GM18502 (cell line): ENCODE data around the gene ZCCHC14.
"Not testable (repeated sequence)": the region's sequence is repeated elsewhere in the genome, so short reads cannot be mapped to it uniquely, and the experiment has no call there.

ENCODE experiments used
- ATAC-seq: cut with Tn5 transposase; IDR thresholded peaks from one replicate; pipeline ENCODE4 v1.9.1; 2021; ENCODE audit warnings: mild to moderate bottlenecking; ENCODE audit not compliant: unreplicated experiment, poor library complexity

The ZCCHC14 gene

DNA sequence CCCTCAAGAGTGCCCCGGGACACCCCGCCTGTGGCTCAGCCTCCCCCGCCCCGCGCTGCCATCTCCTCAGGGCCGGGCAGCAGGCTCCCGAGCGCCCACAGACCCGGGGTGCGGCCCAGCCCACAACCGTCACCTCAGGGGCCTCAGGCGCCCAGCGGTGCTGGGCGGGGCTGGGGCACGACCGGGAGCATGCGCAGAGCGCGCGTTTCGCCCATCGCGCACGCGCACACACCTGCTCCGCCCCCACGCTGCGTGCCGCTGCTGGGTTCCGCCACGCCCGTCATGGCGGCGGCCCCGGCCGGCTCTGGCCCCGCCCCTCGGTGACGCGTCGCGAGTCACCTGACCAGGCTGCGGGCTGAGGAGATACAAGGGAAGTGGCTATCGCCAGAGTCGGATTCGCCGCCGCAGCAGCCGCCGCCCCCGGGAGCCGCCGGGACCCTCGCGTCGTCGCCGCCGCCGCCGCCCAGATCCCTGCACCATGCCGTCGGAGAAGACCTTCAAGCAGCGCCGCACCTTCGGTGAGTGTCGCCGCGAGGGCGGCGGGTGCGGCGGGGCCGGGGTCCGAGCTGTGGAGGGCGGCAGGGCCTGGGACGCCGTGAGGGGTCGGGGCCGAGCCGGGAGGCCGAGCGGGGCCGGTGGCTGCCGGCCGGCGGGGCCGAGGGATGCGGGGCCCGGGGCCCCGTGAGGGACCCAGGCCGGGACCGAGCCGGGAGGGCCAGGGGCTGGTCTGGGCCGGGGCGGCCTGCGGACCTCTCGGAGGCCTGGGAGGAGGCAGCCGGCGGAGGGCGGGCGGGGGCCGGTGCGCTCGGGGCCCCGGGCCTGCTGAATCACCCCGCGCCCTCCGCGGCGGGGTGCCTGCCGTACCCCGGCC is 100.6 kb downstream of the ZCCHC14 start, which contains the start of gene MAP1LC3B:
Gene MAP1LC3B, plus strand, starts transcription at position 387 of the 871 bp plus-strand sequence. Its CDS starts 92 bp downstream, at position 479.
- peak; percentile 68 for ATAC-seq

DNA sequence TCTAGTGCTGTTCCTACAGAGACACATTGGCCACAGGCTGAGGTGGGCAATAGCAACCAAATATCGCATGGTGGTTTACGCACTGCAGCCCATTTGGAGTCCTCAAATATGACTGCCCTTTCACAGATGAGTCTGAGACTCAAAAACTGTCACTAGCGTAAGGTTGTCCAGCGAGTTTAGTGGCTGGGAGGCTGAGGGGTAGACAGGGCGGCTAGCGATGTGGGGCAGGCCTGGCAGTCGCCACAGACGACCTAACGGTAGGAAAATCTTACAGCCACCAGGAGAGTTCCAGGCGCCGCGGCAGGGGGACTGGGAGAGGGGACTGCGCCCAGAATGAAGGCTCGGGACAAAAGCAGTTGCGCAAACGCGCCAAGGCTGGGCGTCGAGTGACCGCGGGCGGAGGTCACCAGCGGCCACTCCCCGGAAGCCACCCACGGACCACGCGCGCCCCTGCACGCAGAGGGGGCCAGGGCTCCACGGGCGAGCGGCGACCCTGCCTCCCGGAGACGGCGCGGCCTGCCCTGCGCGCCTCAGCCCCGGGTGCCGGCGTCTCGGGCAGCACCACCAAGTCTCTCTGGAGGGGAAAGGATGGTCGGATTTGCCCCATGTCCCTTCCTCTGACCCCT is 101.4 kb downstream of the ZCCHC14 start:
- peak; percentile 14 for ATAC-seq

DNA sequence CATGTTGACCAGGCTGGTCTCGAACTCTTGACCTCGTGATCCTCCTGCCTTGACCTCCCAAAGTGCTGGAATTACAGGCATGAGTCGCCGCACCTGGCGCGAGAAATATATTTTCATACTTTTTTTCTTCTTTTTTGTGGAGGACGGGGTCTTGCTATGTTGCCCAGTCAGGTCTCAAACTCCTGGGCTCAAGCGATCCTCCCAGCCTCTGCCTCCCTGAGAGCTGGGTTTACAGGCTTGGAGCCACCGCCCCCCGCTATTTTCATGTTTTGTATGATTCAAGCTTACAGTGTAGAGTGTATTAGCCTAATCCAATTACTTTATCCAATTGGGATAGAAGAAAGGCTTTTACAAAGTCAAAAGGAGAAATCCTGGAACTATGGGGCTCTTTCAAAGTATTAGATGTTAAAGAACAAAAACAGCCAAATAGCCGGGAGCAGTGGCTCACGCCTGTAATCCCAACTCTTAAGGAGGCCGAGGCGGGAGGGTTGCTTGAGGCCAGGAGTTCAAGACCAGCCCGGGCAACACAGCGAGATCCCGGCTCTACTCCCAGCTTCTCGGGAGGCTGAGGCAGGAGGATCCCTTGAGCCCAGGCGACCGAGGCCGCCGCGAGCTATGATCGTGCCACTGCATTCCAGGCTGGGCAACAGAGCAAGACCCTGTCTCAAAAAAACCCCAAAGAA is 102.0 kb downstream of the ZCCHC14 start:
- ATAC-seq = no peak

DNA sequence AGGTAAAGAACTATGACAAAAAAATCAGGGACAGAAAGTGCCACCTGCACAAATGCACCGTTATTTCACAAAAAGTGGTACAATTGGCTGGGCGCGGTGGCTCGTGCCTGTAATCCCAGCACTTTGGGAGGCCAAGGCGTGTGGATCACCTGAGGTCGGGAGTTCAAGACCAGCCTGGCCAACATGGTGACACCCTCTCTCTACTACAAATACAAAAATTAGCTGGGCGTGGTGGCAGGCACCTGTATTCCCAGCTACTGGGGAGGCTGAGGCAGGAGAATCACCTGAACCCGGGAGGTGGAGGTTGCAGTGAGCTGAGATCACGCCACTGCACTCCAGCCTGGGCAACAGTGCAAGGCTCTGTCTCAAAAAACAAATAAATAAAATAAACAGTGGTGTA is 102.9 kb downstream of the ZCCHC14 start:
- not testable (repeated sequence) for ATAC-seq

DNA sequence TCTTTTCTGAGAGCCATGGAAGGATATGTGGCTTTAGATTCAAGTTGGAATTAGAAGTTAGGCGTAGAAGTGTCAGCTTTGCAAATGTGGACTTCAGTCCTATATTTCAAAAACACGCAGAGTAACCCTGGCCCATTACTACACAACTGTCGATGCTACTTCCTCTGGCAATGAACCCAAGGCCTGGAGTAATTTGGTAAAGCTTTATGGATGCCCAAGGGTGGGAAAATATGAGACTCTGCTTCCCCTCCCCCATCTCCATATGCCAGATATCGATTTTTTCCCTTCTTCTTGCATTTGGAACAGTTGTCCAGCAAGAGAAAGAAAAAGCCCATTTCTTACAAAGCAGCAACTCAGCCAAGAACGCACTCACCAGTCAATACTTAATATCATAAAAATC is 103.6 kb downstream of the ZCCHC14 start:
- ATAC-seq = no peak

DNA sequence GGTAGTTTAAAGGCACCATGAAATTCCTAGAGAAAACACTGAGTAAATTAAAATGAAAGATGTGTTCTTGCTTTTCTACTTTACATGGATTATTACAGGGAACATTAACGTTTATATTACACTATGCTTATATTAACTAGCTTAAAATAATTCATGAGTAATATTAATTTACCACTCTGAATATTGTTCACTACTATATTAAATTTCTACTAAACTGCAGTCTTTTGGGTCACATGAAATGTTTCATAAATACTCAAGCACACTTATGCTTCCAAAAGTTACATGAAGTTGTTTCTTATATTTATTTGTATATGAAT is 104.0 kb downstream of the ZCCHC14 start:
- no peak for ATAC-seq

DNA sequence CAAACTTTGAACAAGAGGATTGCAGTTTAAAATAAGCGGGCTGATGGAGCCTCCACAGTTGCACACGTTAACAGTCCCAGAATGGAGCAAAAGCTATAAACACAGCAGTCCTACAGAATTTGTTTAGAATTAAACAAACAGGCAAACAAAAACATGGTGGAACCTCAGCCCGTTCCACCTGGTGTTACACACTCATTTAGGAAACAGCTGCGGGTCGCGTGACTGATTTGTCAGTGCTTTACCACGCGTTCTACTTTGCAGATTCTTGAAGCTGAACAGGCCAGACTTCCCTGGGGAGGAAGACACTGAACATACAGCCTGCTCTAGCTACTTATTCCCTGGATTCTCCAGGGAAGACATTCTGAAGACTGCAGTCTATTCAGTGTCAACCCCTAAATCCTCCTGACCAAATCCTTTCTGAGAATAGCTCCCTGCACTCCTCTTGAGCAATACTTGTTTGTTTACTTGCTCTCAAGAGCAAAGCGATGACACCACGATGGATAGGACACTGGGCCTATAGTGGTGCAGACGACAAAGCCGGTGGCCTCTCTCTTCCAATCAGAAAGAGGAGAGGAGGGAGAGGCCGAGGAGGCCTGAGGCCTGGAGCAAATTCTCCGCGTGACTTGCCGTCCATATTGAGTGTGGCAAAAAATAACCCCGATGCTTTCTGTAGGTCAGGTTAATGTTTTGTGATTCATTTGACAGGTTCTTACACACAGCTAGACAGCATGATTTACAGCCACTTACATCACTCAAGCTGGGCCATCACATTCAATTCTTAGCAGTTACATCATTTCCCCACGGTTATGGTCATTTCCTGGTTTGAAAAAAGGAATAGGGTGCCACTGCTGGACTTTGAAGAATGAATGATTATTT is 104.6 kb downstream of the ZCCHC14 start:
- ATAC-seq = peak; percentile 50

DNA sequence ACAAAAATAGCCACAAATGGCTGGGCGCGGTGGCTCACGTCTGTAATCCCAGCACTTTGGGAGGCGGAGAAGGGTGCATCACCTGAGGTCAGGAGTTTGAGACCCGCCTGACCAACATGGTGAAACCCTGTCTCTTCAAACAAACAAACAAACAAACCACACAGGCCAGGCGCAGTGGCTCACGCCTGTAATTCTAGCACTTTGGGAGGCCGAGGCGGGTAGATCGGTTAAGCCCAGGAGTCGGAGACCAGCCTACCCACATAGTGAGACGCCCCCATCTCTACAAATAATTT is 108.0 kb downstream of the ZCCHC14 start:
- not testable (repeated sequence) for ATAC-seq

DNA sequence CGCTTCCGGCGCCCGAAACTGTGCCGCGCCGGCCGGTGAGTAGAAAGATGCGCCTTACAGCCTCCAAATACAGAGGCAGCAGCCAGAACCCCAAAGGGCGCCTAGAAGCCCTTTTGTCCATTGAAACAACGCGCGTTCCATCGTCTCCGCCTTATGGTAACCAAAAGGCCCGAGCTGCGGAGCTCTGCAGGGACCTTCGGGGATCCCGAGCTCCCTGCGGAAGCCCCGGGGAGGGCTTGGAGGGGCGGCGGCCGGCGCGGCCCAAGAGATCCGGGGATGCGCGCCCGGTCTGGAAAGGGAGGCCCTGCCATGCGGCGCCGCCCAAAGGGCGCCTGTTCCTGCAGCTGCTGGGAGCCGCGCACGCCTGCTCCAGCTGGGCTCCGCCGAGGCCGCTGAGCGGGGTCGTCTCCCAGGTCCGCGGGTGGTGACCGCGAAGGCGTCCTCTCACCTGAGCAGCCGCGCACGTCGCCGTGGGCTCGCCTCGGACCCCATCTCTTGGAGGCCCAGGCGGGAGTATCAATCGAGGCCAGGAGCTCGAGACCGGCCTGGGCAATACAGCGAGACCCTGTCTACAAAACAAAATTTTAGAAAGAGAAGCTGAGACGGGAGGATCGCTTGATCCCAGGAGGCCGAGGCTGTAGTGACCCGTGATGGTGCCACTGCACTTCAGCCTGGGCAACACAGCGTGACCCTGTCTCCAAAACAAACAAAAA is 108.5 kb downstream of the ZCCHC14 start:
- peak; percentile 13 for ATAC-seq

DNA sequence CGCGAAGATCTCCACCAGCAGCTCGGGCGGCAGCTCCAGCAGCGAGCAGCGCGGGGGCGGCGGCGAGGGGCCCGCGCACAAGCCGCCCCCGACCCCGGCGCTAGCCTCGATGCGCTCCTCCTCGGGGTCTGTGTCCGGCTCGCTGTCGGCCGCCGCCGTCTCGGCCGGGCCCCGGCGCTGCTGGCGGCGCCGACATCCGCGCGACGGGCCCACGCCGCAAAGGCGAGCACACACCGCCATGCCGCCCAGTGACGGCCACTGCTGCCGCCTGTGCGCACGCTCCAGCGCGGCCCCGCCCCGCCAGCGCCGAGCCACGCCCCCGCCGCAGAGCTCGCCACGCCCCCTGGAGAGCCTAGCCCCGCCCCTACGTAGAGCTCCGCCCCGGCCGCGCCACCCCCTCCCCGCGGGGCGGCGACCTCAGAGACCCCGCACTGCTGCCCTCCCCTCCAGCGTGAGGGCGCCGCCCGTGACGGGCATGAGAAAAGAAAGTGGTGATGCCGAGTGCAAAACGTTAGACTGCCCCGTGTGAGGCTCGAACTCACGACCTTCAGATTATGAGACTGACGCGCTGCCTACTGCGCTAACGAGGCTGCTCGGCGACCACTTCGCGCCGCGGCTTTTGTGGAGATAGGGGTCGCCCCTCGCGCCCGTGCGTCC is 109.2 kb downstream of the ZCCHC14 start, which contains the start of gene FBXO31:
Gene FBXO31, minus strand, starts transcription at position 272 of the 657 bp plus-strand sequence. Its CDS starts 32 bp downstream, at position 240.
- ATAC-seq = peak; percentile 43

DNA sequence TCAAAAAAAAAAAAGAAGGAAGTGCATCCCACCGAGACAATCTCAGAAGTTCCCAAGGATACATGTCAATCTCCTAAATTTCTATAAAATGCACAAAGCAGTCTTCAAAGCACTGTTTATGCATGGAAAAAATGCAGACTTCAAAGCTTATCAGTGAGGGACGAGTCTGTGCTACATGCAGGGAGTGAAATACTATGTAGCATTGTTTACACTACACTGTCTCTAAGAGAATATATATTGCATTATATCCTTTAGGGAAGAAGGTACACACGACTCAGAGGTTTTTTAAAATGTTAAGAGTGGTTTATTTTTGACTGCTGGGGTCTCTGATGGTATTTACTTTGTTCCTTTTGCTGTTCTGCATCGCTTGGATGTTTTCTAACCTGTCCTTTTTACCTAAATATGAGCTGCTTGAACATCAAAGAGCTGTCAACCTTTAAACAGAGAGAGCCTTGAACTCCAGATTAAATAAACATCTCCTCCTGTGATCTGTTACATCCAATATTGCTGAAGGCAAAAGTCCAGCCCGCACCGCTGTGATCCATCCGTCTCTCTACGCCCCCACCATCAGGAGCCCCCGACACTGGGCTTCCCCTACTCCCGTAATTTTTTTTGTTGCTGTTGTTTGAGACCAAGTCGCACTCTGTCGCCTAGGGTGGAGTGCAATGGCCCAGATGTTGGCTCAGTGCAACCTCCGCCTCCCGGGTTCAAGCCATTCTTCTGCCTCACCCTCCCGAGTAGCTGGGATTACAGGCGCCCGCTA is 110.6 kb downstream of the ZCCHC14 start:
- ATAC-seq = no peak

DNA sequence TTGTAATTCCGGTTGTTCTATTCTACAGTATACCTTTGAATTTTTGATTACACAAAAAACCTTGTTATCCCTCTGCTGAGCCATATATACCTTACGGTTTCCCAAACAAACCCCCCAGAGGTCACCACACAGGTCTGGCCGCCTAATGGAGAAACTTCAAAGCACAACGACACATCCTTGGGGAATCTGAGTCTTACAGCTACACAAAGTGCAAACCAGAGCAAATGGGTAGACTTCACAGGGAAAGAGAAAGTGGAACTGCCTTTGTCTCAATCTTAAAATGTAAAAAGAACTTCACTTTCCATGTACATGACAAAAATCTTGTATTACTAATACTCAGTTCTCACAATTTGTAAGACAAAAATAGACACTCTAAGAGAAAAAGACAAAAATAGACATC is 111.9 kb downstream of the ZCCHC14 start:
- no peak for ATAC-seq

DNA sequence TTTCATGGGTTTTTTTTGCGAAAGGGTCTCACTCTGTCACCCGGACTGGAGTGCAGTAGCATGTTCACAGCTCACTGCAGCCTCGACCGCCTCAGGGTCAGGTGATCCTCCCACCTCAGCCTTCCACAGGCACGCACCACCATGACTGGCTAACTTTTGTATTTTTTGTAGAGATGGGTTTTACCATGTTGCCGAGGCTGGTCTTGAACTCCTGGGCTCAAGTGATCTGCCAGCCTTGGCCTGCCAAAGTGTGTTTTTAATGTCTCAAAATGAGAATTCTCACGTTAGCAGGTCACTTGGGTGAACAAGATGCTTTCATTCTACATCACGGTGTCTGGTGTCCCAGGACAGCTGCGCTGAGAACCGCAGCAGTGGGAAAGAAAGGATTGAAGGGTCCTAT is 112.4 kb downstream of the ZCCHC14 start:
- no peak for ATAC-seq

DNA sequence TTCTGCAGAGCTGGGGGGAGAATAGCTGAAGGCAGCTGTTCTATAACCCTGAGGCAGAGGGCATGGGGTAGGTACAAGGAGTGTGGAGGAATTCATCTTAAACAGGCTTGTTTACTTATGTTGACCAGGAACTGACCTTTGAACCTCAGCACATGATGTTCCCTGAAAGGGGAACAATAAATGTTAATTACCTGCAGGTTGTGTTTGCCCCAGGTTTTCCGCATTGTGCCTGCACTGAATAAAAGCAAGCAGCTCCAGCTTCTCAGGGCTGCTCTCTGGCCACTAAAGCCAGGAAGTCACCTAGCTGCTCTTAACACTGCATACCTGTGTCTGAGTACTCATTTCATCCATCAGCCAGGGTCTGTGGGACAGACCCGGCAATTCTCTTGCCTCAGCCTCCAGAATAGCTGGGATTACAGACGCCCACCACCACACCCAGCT is 113.5 kb downstream of the ZCCHC14 start:
- not testable (repeated sequence) for ATAC-seq

DNA sequence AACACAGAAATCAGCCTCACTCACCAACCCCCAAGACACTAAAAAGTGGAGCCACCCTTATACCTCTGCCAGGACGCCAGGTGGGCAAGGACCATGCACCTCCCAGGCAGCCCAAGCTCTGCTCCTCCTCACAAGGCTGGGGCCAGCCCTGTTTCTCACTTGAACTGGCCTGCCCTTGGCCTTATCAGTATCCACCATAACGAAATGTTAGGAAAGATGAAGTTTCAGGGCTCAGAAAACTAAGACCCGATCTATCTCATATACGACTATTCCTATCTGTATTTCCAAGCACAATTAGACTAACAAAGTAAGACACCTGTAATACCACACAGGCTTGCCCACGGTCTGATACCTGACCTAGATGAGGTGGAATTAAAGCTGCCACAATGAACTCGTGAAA is 116.2 kb downstream of the ZCCHC14 start:
- no peak for ATAC-seq

DNA sequence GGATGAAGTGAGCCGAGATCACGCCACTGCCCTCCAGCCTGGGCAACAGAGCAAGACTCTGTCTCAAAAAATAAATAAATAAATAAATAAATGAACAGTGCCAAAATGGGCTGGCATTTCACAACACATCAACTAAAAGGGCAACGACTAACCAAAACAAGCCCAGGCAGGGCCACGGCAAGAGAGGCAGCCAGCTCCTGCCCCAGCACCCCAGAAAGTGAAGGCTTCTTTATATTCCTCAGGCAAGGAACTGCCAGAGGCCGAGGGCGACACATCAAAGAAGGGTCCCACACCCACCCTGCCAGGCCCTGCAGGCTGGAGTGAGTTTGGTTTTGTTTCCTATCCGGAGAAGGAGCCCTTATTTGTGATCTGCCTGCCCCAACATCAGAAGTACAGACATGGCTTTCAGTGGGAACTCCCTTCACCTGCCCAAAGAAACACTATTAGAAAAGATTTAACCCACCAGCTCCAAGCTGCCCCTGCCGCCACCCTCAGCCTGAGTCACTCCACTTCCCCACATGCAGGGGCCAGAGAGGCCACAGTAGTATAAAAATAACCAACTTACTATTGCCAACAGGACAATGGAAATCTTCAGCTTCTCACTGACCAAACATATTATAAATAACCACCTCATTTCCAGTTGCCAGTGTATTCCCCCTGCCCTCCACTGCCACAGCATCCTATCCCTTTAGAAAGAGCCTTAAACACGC is 117.2 kb downstream of the ZCCHC14 start:
- no peak for ATAC-seq

DNA sequence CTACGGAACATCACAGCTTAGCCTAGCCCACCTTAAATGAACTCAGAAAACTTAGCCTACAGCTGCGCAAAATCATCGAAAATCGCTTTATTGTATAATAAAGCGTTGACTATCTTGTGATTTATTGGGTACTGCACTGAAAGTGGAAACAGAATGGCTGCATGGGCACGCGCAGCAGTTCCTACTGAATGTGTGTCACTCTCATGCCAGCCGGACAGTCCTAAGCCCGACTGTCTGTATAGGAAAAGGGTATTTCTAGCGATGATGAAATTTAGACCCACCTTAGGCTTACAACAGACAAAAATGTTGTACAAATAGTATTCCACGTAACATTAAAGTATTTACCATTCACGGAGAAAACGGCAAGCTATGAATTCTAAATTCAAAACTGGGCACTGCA is 118.5 kb downstream of the ZCCHC14 start:
- ATAC-seq = no peak

DNA sequence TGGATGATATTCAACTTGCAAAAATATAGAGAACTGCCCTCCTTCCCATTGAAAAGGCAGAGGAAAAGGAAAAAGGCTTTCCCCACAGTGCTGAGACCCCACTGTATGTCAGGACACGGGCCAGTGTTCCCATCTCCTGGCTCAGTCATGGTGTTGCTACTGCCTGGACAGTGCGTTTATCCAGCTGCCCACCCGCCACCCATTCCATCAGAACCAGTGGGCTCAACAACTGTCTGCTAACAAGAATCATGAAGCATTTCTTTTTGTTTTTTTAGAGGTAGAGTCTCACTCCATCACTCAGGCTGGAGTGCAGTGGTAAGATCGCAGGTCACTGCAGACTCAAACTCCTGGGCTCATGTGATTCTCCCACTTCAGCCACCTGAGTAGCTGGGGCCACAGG is 120.5 kb downstream of the ZCCHC14 start:
- ATAC-seq = no peak
